ENCODE measurements around the gene CDH13. TPM values are rescaled to one million over a fixed set of nuclear protein-coding genes. Genes with fewer than 3 reads are reported as not detected.

CDH13 gene
- total RNA-seq, 1 donor from 2014 or later: 2.0 TPM

GRCh38 chr16:82945420-82946101 lies 318.8 kb downstream of the CDH13 start:
- DNase-seq (ENCODE audit: low spot score): no peak

GRCh38 chr16:82947698-82948097 lies 320.9 kb downstream of the CDH13 start:
- DNase-seq (ENCODE audit: low spot score): no peak

- no peak for DNase-seq (ENCODE audit: low spot score)
Measured at GRCh38 chr16:82949016-82949415, 322.2 kb downstream of the CDH13 start.

- no peak for DNase-seq (ENCODE audit: low spot score)
Measured at GRCh38 chr16:82953517-82953916, 326.7 kb downstream of the CDH13 start.

GRCh38 chr16:82954224-82954929 lies 327.6 kb downstream of the CDH13 start:
- no peak for DNase-seq (ENCODE audit: low spot score)

GRCh38 chr16:82955741-82956348 lies 329.1 kb downstream of the CDH13 start:
- no peak for DNase-seq (ENCODE audit: low spot score)

- DNase-seq (ENCODE audit: low spot score): no peak
Measured at GRCh38 chr16:82957212-82957611, 330.4 kb downstream of the CDH13 start.

- DNase-seq (ENCODE audit: low spot score): no peak
Measured at GRCh38 chr16:82960918-82961317, 334.1 kb downstream of the CDH13 start.

- DNase-seq (ENCODE audit: low spot score): no peak
Measured at GRCh38 chr16:82963653-82964052, 336.9 kb downstream of the CDH13 start.

GRCh38 chr16:82965808-82966207 lies 339.0 kb downstream of the CDH13 start:
- DNase-seq (ENCODE audit: low spot score): no peak

- no peak for DNase-seq (ENCODE audit: low spot score)
Measured at GRCh38 chr16:82967424-82967823, 340.7 kb downstream of the CDH13 start.

- DNase-seq (ENCODE audit: low spot score): no peak
Measured at GRCh38 chr16:82971126-82971525, 344.4 kb downstream of the CDH13 start.

GRCh38 chr16:82972331-82972919 lies 345.7 kb downstream of the CDH13 start:
- DNase-seq (ENCODE audit: low spot score): no peak

- no peak for DNase-seq (ENCODE audit: low spot score)
Measured at GRCh38 chr16:82979406-82980111, 352.8 kb downstream of the CDH13 start.

- no peak for DNase-seq (ENCODE audit: low spot score)
Measured at GRCh38 chr16:82980810-82981209, 354.0 kb downstream of the CDH13 start.

- DNase-seq (ENCODE audit: low spot score): peak; percentile 11
Measured at GRCh38 chr16:82987767-82988166, 361.0 kb downstream of the CDH13 start.

- no peak for DNase-seq (ENCODE audit: low spot score)
Measured at GRCh38 chr16:82990155-82990554, 363.4 kb downstream of the CDH13 start.

GRCh38 chr16:82991410-82991809 lies 364.6 kb downstream of the CDH13 start:
- DNase-seq (ENCODE audit: low spot score): no peak

GRCh38 chr16:82991966-82992675 lies 365.4 kb downstream of the CDH13 start:
- DNase-seq (ENCODE audit: low spot score): no peak

- DNase-seq (ENCODE audit: low spot score): peak; percentile 53
Measured at GRCh38 chr16:82992786-82993185, 366.0 kb downstream of the CDH13 start.

- no peak for DNase-seq (ENCODE audit: low spot score)
Measured at GRCh38 chr16:82993415-82993814, 366.6 kb downstream of the CDH13 start.

Measured in mucosa of gallbladder (tissue), 1 donor.